Panc1 (cell line): ENCODE measurements around the gene ZNF33B.

Experiments used
- POLR2AphosphoS5 ChIP-seq: IDR thresholded peaks from 2 replicates; pipeline ENCODE4 v1.6.1; 2012; ENCODE audit warnings: mild to moderate bottlenecking, low read depth, low read length, moderate library complexity
- TF ChIP-seq, protein P1 (sequence below): fragments of 450-650 bp; IDR thresholded peaks from 2 replicates; pipeline ENCODE4 v1.5.1; 2017; ENCODE audit warnings: mild to moderate bottlenecking

DNA sequence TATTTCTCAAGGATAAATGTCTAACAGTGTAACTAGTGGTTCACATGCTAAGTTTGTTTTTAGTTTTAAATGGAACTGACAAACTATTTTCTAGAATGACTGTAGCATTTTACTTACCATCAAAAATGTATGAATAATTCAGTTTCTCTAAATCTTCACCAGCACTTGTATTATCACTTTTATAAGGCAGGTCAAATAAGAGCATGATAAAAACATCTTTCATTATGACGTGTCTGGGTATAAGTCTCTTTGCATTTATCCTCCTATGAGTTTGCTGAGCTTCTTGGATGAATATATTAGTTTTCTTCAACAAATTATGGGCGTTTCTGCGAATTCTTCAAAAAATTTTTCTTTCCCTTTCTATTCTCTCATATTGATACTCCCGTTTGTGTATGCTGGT is 19.9 kb downstream of the ZNF33B start:
- TF ChIP-seq, protein P1, sequence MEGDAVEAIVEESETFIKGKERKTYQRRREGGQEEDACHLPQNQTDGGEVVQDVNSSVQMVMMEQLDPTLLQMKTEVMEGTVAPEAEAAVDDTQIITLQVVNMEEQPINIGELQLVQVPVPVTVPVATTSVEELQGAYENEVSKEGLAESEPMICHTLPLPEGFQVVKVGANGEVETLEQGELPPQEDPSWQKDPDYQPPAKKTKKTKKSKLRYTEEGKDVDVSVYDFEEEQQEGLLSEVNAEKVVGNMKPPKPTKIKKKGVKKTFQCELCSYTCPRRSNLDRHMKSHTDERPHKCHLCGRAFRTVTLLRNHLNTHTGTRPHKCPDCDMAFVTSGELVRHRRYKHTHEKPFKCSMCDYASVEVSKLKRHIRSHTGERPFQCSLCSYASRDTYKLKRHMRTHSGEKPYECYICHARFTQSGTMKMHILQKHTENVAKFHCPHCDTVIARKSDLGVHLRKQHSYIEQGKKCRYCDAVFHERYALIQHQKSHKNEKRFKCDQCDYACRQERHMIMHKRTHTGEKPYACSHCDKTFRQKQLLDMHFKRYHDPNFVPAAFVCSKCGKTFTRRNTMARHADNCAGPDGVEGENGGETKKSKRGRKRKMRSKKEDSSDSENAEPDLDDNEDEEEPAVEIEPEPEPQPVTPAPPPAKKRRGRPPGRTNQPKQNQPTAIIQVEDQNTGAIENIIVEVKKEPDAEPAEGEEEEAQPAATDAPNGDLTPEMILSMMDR, result no peak
- no peak for TF ChIP-seq POLR2AphosphoS5
